HG03457 (cell line): ENCODE measurements around the gene WDR35.
"Not testable (repeated sequence)": the region's sequence is repeated elsewhere in the genome, so short reads cannot be mapped to it uniquely, and the experiment has no call there.

ENCODE experiments used
- ATAC-seq: cut with Tn5 transposase; IDR thresholded peaks from one replicate; pipeline ENCODE4 v1.9.1; 2021; ENCODE audit warnings: moderate number of reproducible peaks; ENCODE audit not compliant: unreplicated experiment

The WDR35 gene

DNA sequence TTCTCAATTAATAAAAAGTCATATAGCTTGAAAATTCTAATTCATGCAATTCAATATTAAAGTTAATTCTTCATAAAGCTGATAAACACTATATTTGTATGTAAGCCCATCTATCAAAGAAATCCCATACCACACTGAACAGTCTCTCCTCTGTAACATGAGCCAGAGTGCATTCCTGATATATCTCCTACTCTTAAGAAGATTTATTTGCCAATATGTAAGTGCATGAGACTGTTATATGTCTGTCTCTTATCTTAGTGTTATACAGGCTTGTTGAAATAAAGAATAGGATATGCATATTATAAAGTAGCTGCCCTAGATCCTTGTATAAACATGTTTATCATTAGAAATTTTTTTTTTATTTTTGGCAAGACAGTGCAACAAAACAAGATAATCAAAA is 47.7 kb downstream of the WDR35 start:
- ATAC-seq, result no peak

DNA sequence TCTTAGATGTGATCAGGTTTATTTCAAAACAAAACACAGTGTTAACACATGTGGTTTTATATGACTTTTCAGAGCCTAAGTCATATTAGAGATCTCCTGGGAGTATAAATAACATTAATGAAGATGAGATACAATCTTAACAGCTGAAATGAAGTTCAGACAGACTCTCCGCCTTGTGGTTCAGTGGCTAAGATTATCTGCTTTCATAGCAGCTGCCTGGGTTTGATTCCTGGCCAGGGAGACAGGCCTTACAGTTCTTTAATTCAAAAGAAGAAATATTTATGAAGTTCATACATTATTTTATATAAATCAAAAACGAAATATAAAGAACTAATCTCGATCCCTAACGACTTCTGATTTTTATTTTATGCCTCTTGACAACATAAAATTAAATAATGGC is 52.9 kb downstream of the WDR35 start:
- ATAC-seq, result no peak

DNA sequence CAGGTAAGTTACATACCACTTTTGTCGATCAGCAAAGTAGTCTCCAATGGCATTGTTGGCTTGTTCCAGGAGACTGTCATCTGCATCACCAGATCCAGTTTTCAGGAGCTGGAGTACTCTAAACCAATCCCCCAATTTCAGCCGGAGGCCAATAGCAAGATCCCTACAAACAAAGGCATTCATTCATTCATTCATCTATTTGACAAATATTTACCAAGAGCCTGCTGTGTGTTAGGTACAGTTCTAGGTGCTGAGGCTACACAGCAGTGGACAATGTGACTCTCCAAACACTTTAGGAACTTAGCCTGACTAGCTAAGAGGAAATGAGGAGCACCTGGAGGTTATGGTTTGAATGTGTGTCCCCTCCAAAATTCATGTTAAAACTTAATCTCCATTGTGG is 53.7 kb downstream of the WDR35 start:
- no peak for ATAC-seq

DNA sequence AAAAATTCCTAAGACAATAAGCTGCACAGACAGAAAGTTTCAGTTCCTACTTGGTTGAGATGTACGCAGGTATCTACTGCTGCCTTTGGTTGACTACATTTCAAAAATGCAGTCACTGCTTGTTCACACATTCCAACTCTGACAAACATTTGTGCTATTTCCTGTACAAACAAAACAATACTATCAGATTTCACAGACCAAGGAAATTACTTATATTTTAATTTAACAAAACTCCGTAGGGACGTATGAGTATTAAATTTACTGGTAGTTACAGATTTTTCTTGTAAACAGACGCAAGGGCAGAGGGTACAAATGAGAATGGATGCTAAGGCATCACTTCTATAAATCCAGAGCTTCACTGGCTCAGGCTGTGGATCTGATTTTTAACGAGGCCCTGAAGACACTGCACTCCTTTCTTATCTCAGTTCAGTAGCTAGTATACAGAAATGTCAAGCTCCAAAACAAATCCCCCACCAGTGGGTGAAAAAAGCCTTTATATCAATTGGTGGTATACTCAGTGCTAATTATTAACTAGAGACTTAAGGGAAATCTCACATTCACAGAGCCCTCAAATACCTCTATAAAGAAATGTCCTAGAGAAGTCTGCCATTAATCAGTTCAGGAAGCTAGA is 56.4 kb downstream of the WDR35 start:
- no peak for ATAC-seq

DNA sequence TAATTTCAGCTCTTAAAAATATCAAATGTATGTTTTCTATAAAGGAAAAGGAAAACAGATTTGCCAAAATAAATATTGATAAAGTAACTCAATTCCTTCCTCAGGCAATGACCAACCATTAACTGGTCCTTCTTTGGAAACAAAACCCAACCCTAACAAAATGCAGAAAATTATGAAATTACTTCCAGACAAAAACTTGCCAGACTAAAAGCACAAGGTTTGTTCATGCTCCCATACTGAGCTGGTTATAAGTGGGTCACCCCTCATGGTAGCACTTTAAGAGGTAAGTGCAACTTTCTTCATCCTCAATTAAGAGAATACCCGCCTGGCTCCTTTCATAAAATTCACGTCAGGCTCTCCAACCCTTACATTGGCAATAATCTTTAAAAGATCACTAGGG is 57.0 kb downstream of the WDR35 start:
- no peak for ATAC-seq

DNA sequence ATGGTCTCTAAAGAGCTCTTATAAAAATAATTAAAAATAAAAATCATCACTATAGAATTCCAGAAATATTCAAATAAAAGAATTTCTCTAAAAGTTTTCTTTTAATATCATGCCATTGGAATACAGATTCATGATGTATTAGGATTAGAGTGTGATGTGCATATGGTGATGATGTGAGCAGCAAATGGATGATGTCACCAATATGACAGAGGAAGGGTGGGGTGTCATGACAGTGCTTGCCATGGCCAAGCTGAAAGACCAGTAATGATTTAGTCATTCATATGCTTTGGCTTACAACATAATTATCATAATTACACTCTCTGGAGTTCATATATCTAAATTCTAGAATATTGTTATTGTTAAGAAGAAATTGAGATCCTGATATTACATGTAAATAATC is 60.7 kb downstream of the WDR35 start:
- ATAC-seq, result no peak

DNA sequence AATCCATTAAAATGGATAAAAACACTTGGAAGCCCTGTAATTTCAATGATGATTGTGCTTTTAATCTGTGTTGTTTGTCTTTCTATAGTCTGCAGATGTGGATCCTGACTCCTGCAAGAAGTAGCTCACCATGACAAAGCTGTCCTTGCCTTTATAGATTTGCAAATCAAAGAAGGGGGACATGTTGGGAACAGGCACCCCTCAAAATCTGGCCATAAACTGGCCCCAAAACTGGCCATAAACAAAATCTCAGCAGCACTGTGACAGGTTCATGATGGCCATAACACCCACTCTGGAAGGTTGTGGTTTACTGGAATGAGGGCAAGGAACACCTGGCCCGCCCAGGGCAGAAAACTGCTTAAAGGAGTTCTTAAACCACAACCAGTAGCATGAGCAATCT is 62.1 kb downstream of the WDR35 start:
- not testable (repeated sequence) for ATAC-seq

DNA sequence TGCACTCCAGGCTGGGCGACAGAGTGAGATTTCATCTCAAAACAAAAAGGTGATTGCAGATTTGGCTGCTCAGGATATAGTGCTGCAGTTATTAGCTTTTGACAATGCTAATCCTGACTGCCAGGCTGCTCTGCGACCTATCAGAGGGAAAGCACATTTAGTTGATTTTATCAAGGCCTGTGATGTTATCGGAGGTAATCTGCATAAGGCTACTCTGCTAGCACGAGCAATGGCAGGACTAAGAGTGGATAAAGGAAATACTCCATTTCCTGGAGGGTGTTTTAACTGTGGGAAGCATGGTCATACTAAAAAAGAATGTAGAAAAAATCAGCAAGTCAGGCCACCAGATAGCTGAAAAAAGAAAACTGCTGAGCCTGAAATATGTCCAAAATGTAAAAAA is 65.4 kb downstream of the WDR35 start:
- ATAC-seq, result not testable (repeated sequence)

DNA sequence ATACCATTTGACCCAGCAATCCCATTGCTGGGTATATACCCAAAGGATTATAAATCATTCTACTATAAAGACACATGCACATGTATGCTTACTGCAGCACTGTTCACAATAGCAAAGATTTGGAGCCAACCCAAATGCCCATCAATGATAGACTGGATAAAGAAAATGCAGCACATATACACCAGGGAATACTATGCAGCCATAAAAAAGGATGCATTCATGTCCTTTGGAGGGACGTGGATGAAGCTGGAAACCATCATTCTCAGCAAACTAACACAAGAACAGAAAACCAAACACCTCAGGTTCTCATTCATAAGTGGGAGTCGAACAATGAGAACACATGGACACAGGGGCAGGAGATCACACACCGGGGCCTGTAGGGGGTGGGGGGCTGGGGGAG is 67.7 kb downstream of the WDR35 start:
- not testable (repeated sequence) for ATAC-seq

DNA sequence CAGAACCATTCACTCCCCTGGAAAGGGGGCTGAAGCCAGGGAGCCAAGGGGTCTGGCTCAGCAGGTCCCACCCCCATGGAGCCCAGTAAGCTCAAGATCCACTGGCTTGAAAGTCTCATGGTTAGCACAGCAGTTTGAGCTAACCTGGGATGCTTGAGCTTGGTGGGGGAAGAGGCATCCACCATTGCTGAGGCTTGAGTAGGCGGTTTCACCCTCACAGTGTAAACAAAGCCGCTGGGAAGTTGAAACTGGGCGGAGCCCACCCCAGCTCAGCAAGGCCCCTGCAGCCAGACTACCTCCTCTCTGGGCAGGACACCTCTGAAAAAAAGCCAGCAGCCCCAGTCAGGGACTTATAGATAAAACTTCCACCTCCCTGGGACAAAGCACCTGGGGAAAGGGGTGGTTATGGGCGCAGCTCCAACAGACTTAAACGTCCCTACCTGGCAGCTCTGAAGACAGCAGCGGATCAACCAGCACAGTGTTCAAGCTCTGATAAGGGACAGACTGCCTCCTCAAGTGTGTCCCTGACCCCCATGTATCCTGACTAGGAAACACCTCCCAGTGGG is 73.4 kb downstream of the WDR35 start:
- ATAC-seq, result no peak

DNA sequence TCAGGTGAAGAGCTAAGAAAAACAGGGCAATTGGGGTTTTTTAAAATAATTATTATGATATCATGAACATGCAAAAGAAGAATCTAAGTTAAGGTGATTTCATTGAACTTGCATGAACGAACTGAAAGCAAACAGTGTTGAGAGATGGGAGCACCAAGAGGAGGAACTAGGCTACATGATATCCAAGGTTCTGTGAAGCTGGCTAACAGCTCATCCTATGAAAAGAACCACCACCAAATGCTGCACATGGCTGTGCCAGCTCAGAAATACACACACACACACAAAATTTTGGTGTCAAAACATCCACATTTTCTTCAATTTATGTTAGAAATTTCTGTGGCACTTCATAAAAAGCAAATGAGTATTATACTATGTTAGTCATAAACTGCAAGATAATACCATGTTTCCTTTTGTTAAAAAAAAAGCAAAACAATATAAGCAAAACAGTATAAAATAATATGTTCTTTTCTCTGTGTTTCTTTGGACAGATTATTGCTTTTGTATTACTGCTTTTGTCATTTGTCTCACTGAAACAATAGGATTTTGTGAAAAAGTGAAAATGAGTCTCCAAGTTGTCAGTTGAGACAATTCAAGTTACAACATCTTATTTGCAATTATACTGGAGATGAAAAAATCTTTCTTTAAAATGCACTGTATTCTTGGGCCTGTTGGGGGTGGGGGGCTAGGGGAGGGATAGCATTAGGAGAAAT is 75.5 kb downstream of the WDR35 start:
- ATAC-seq, result no peak

DNA sequence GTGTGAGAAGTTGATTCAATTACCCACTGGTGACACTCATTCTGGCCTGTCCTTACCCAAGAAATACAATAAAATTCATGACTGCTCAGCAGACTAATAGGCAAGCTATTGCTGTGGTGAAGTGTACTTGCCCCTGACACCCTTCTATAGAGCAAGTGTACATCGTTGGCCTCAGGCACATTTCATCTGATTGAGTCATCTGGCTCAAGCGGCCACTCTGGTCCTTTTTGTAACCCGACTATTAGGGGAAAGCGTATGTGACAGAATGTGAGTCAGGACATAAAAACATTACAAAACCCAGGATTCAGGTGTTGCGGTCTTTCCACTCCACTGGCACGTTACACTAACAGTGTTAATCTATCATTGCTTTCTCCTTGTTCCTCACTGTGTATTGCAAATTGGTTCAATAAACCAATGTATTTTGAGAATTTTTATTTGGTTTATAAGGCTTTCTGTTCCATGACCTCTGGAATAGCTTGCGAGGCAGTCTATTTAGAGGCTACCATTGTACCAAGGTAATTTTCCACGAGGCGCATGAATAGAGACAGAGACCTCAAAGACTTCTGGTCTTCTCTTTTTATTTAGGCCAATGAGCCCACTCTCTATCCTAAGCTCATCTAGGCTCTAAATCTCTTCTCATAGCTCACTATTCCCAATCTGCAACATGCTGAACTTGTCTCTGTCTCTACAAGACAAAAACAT is 77.9 kb downstream of the WDR35 start:
- ATAC-seq, result no peak

DNA sequence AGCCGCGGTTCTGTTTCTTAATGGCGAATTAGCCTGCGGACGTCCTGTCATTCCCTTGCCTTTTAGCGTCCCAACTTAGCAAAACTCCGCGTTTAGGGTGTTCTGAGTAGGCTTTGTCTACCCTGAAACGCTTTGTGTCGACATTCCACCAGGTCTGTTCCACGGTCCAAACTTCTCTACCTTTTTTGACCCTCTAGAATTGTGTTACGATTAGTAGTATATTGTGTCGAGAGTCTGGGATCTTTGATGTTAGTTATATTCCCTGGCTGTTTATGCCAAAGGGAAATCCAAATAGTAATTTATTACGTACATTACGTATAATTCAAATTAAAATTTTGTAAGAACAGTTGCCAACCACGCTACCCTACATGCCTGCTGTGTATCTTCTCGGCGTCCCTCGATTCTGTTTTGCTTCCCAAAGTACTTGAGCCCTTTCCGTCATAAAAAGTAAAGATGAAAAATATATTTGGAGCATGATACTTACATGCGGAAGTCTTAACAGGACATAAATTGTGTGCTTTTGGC is 87.6 kb downstream of the WDR35 start:
- ATAC-seq, result peak; percentile 1

DNA sequence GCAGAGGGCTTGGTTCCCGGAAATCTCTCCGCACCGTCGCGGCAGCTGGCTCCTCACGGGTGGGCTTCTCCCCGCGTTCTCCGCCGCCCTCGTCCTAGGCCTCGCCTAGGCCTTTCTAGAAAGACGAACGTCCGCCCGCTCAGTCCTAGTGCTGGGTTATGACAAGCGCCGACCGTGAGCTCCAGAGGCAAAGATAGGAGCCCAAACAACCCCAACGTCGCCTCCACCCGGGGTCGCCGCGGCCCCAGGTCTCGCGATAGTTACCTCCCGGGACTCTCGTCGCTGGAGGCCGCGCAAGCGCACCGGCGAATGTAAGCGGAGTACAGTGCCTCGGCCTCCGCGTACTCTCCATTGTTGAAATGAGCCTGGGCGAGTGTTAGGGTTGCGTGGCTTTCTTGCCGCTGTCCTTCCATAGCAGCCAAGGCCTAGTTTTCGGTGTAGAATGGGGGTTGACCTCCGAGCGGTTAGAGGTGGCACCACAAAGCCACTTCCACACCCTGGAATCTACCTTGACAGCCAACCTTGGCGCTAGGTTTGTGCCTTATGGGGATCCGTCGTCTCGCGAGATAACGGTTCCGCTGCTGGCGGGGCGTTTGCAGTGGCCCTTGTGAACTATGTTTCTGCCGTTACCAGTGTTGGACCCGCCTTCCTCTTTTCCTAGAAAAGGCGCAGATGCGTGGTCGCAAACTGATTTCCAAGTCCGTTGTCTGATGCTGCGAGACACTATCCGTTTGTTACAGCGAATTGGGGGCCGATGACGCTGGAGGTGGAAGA is 88.3 kb downstream of the WDR35 start, which contains the start of gene TTC32:
TSS of gene TTC32 (minus strand) at position 542 of the 774 bp plus-strand sequence. CDS start at position 413, 129 bp downstream.
- peak; percentile 86 for ATAC-seq

DNA sequence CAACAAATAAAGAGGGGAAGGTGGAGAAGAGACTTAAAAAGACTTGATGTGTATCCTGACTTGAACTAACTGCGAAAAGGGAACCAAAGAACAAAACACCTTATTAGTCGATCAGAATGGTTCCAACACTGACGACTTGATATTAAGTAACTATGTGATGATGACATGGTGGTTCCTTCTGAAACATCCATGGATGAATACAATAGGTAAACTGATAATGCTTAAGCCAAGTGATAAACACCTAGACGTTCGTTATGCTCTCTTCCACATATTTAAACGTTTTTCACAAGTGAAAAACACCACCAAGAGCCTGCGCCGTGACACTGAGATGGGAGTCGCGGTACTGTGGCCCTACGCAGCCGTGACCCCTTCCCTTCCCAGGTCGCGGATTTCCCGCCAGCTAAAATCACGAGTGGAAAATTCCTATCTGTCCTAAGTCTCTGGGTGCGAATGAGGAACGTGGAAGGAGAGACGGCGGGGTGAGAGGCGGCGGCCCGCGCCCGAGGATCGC is 88.9 kb downstream of the WDR35 start:
- ATAC-seq, result peak; percentile 3

DNA sequence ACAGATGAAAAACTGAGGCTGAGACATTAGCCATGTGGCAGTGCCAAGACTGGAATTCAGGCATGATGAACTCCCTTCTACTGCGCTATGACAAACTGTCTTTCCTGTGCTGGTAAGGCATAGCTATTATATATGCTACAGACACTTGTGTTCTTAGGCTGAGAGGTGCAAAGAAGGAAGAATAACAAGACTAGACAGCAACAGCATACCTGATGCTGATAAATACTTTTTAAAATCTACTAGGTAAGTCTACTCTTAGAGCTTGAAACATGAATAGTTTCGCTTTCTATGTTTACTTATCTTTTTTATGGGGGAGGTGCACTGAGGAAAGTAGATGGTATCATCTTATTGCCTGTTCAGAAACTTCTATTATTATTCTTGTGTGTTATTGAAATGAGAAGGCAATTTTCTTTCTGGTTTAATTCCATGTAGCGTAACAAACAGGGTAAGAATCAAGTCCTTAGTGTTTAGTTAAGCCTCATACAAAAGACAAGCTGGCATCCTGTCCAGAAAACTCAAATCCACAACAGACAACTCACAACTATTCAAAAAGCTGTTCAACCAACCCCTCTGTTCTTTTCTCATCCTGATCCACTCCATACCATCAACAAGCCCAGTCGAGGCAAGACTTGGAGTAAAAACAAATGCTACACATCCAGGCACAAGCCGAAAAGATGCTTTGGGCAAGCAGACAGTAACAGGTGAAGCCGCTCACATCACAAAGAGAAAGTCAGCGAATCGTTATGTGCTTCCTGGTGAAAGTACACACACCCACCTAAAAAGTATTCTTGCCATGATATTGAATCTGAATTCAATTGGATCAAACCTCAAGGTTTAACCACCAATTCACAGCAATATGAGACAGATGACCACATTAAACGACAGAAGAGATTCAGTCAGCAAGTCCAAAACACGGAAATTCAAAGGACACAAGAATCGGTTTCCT is 89.6 kb downstream of the WDR35 start:
- ATAC-seq, result no peak

DNA sequence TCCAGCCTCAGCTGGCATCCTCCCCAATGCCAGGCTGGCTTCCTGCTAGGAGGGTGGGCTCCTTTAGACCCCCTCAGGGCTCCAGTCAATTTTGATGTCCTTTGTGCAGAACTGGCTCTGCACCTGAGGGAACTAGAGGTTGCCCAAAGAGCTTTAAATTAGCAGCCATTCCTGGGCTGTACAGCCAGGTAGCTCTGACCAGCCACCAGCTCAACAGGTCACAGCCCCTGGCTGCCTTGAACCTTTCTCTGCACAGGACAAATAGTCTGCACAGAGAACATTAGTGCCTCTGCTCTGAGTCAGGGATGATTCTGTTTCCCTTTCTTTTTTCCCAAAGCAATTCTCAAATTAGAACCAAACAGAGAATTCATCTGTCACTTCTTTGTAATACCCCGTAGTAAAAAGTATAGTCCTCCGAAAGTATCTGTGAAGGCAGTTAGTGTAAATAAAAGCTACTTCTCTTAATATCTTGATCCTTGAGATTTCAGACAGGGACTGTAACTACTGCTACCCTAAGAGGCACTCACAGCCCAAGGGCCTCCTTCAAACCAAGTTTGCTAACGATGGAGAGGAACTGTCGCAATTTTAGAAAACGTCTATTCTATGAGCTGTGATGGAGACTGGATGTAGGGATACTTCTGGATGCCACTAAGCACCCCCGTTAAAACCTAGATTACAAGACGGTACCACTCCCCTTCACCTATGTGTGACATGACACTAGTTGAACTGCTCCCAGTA is 91.1 kb downstream of the WDR35 start:
- ATAC-seq, result no peak

DNA sequence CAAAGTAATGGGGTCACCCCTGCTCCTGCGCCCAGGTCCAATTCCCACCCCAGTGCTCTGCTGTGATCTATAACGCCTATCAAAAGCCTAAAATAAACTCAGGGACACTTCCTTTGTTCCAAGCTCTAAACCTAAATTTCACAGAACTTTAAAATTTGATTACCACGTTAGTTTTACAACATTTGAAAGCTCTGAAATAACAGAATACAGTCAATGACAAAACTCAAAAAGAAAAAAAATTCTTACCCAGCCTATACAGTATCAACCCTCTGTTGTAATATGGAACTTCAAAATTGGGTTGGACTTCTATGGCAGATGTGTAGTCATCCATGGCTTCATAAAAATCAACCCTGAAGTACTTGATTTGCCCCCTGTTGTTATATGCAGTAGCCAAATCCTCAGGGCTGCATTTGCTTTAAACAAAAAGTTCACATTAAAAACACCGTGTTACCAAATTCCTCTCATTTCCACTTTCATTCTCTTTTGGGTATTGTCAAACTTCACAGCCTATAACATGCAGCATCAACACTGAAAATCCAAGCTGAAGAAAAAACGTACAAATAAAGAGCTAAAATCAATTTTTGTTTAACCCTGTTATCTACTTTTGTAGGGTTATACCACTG is 92.2 kb downstream of the WDR35 start:
- ATAC-seq, result no peak
